Measurements from ENCODE around the gene SMIM10. TPM values are rescaled to one million over a fixed set of nuclear protein-coding genes. Genes with fewer than 3 reads are reported as not detected.
A peak's percentile ranks its signal among the peaks of the same experiment; 100 is the strongest.

Gene SMIM10
- total and polyA plus RNA-seq, 2 donors (not counting 1 experiment from before 2014, with no cell fraction given) = 0.36 to 0.37 TPM

DNA sequence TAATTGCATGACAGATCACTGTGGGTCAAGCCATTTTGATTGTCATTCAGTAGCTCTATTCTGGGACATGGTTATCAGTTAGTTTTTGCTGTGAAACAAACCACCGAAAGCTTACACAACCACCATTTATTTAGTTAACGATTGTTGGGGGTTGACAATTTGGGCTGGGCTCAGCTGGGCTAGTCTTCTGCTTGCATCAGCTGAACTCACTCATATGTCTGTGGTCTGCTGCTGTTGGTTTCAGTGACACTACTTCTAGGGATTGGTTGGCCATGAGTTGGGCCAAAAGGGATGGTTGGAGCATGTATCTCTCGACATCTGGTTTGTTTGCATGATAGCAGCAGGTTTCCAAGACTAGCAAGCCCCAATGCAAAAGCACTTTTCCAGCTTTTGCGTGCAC is 5.3 kb upstream of the SMIM10 start:
- DNase-seq (no peak), ATAC-seq (ENCODE audit: low read depth) (no peak)
- Histone ChIP-seq H3K4me1 (ENCODE audit: control insufficient read depth in 2 of 2, insufficient read depth in 2 of 2, low read length in 2 of 2) (no peaks in the 10 kb centered on the region), H3K4me2 (replicated peaks; ENCODE audit: low read depth, low read length, poor library complexity, severe bottlenecking) (no peak overlapping the region), H3K79me2 (ENCODE audit: control insufficient read depth, insufficient read depth, low read length) (no peaks in the 10 kb centered on the region), H3K4me3 (ENCODE audit: control extremely low read depth in 1 of 5, extremely low read depth in 1 of 5, insufficient read depth in 1 of 5, low read depth in 2 of 5, low read length in 4 of 5) (no peak overlapping the region), H3K27ac (ENCODE audit: low read length in 2 of 2) (no peak overlapping the region), H3K27me3 (replicated peaks in 1 of 4; ENCODE audit: control extremely low read depth in 1 of 4, control insufficient read depth in 3 of 4, insufficient read depth in 4 of 4, low read length in 3 of 4) (peaks cover 0 to 5% (median 0%) of the 10 kb centered on the region in 4 experiments), H3K9ac (ENCODE audit: low read length) (no peak overlapping the region), H3K9me3 (ENCODE audit: control extremely low read depth in 1 of 3, control insufficient read depth in 2 of 3, insufficient read depth in 1 of 3, low read length in 2 of 3) (no peaks in the 10 kb centered on the region), H2AFZ (ENCODE audit: insufficient read depth, low read depth, low read length, poor library complexity, severe bottlenecking) (no peak overlapping the region), H3K36me3 (replicated peaks in 1 of 2; ENCODE audit: control extremely low read depth in 1 of 2, control insufficient read depth in 1 of 2, extremely low read depth in 1 of 2, insufficient read depth in 2 of 2, low read length in 1 of 2) (no peaks in the 10 kb centered on the region), H4K20me1 (ENCODE audit: control insufficient read depth, insufficient read depth, low read length, poor library complexity, severe bottlenecking) (no peaks in the 10 kb centered on the region)
- Mint-ChIP-seq H3K27ac (no peak overlapping the region), H3K4me3 (no peak overlapping the region), H3K4me1 (peaks cover 4% of the 10 kb centered on the region), H3K9me3 (ENCODE audit: insufficient read depth) (no peaks in the 10 kb centered on the region), H3K27me3 (peaks cover 11% of the 10 kb centered on the region)
- 100% methylated on average over 1 of the region's 4 CpGs for WGBS (ENCODE audit: insufficient coverage)
- intact Hi-C loops (cut with micrococcal nuclease) = no loop called here
- POLR2A ChIA-PET = no interaction called here
- TF ChIP-seq, protein P1, sequence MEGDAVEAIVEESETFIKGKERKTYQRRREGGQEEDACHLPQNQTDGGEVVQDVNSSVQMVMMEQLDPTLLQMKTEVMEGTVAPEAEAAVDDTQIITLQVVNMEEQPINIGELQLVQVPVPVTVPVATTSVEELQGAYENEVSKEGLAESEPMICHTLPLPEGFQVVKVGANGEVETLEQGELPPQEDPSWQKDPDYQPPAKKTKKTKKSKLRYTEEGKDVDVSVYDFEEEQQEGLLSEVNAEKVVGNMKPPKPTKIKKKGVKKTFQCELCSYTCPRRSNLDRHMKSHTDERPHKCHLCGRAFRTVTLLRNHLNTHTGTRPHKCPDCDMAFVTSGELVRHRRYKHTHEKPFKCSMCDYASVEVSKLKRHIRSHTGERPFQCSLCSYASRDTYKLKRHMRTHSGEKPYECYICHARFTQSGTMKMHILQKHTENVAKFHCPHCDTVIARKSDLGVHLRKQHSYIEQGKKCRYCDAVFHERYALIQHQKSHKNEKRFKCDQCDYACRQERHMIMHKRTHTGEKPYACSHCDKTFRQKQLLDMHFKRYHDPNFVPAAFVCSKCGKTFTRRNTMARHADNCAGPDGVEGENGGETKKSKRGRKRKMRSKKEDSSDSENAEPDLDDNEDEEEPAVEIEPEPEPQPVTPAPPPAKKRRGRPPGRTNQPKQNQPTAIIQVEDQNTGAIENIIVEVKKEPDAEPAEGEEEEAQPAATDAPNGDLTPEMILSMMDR (IDR thresholded peaks at IDR 0.05) = no peak
- TF ChIP-seq EZH2 (IDR thresholded peaks at IDR 0.05; ENCODE audit: borderline replicate concordance, insufficient read depth, low read depth, low read length, poor library complexity, severe bottlenecking) = no peak
- CTCF ChIA-PET = no interaction called here

- ChIA-PET CTCF (no interaction called here), POLR2A (interaction anchor here (0.5 kb wide), 1 partner anchor 74 kb away, joined by 6 read pairs; no protein-coding TSS in a partner anchor)
- no peak for ATAC-seq (ENCODE audit: low read depth)
- peaks cover 17% of the 10 kb centered on the region for H3K4me1 Mint-ChIP-seq
- Histone ChIP-seq H3K27me3 (replicated peaks in 1 of 4; ENCODE audit: control extremely low read depth in 1 of 4, control insufficient read depth in 3 of 4, insufficient read depth in 4 of 4, low read length in 3 of 4) (peaks cover 0 to 7% (median 4%) of the 10 kb centered on the region in 4 experiments), H3K4me2 (replicated peaks; ENCODE audit: low read depth, low read length, poor library complexity, severe bottlenecking) (peak overlapping the region; percentile 72), H3K4me3 (ENCODE audit: control extremely low read depth in 1 of 5, extremely low read depth in 1 of 5, insufficient read depth in 1 of 5, low read depth in 2 of 5, low read length in 4 of 5) (peak overlapping the region in 4 of 5 experiments; percentile 19 to 55 (median 45)), H3K9me3 (ENCODE audit: control extremely low read depth in 1 of 3, control insufficient read depth in 2 of 3, insufficient read depth in 1 of 3, low read length in 2 of 3) (no peaks in the 10 kb centered on the region), H3K79me2 (ENCODE audit: control insufficient read depth, insufficient read depth, low read length) (no peaks in the 10 kb centered on the region), H3K27ac (ENCODE audit: low read length in 2 of 2) (no peak overlapping the region), H3K36me3 (replicated peaks in 1 of 2; ENCODE audit: control extremely low read depth in 1 of 2, control insufficient read depth in 1 of 2, extremely low read depth in 1 of 2, insufficient read depth in 2 of 2, low read length in 1 of 2) (no peaks in the 10 kb centered on the region), H4K20me1 (ENCODE audit: control insufficient read depth, insufficient read depth, low read length, poor library complexity, severe bottlenecking) (no peaks in the 10 kb centered on the region), H2AFZ (ENCODE audit: insufficient read depth, low read depth, low read length, poor library complexity, severe bottlenecking) (peak overlapping the region; percentile 69), H3K4me1 (ENCODE audit: control insufficient read depth in 2 of 2, insufficient read depth in 2 of 2, low read length in 2 of 2) (peaks cover 0 to 7% of the 10 kb centered on the region in 2 donors), H3K9ac (ENCODE audit: low read length) (peak overlapping the region; percentile 53)
- no CpG with 5 or more reads among the region's 4 CpGs for WGBS (ENCODE audit: insufficient coverage)
- intact Hi-C loops (cut with micrococcal nuclease) = no loop called here
- no peak overlapping the region for H3K27ac Mint-ChIP-seq
- peak; percentile 1 for DNase-seq
- H3K27me3 Mint-ChIP-seq = peaks cover 23% of the 10 kb centered on the region
- H3K9me3 Mint-ChIP-seq (ENCODE audit: insufficient read depth) = no peaks in the 10 kb centered on the region
- H3K4me3 Mint-ChIP-seq = peak overlapping the region; percentile 46
- TF ChIP-seq EZH2 (IDR thresholded peaks at IDR 0.05; ENCODE audit: borderline replicate concordance, insufficient read depth, low read depth, low read length, poor library complexity, severe bottlenecking) = no peak
- TF ChIP-seq, protein P1 (IDR thresholded peaks at IDR 0.05) = no peak
Measured at GRCh38 chrX:134990475-134990800, 353 bp upstream of the SMIM10 start.
